AG10803 (cell line): ENCODE results near the gene SKIC2.
"Not testable (repeated sequence)": the region's sequence is repeated elsewhere in the genome, so short reads cannot be mapped to it uniquely, and the experiment has no call there.

Experiments
- DNase-seq: peaks from one replicate; pipeline ENCODE4 v3.0.0; 2010; ENCODE audit warnings: low read depth
- H3K4me3 ChIP-seq: 2 replicates; pipeline ENCODE4 v1.5.1; 2011; ENCODE audit warnings: mild to moderate bottlenecking, low read length, control low read depth
- TF ChIP-seq, protein P1 (sequence below): conservative IDR thresholded peaks from 2 replicates; pipeline ENCODE4 v1.5.1; 2011; ENCODE audit warnings: mild to moderate bottlenecking, low read length, control low read depth, inconsistent platforms

SKIC2 gene

DNA sequence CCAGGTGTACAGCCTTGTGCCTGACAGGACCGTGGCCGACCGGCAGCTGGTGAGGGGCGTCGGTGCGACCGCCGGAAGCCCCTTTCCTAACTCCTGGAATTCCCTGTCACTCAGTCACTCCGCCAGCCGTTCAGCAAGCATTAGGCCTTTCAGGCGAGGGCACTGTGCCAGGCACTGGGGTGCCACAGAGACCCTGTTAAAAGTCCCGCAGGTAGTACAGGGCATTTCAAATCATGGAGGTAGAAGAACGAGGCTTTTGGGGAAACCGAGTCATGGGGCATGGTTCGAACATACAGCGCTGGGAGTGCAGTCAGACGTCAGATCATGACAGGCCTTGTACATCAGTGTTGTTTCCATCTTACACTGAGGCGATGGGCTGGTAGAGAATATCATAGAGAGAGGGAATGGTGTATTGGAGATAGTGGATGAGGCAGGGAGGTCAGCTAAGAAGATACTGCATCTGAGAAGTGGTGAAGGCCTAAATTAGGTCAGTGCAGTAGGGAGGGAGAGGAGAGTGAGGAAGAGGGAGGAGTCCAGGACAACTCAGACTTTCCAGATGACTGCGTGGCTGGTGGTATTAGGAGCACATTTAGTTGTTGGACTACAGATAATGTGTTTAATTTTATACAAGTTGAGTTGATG, 13.9 kb downstream of the SKIC2 start:
- peak overlapping the region; percentile 94 for H3K4me3 ChIP-seq
- TF ChIP-seq, protein P1, sequence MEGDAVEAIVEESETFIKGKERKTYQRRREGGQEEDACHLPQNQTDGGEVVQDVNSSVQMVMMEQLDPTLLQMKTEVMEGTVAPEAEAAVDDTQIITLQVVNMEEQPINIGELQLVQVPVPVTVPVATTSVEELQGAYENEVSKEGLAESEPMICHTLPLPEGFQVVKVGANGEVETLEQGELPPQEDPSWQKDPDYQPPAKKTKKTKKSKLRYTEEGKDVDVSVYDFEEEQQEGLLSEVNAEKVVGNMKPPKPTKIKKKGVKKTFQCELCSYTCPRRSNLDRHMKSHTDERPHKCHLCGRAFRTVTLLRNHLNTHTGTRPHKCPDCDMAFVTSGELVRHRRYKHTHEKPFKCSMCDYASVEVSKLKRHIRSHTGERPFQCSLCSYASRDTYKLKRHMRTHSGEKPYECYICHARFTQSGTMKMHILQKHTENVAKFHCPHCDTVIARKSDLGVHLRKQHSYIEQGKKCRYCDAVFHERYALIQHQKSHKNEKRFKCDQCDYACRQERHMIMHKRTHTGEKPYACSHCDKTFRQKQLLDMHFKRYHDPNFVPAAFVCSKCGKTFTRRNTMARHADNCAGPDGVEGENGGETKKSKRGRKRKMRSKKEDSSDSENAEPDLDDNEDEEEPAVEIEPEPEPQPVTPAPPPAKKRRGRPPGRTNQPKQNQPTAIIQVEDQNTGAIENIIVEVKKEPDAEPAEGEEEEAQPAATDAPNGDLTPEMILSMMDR: no peak
- DNase-seq: peak; percentile 55

DNA sequence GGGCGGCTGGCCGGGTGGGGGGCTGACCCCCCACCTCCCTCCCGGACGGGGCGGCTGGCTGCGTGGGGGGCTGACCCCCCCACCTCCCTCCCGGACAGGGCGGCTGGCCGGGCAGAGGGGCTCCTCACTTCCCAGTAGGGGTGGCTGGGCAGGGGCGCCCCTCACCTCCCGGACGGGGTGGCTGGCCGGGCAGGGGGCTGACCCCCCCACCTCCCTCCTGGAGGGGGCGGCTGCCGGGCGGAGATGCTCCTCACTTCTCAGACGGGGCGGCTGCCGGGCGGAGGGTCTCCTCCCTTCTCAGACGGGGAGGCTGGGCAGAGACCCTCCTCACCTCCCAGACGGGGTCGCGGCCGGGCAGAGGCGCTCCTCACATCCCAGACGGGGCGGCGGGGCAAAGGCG, 17.1 kb downstream of the SKIC2 start:
- not testable (repeated sequence) for DNase-seq

DNA sequence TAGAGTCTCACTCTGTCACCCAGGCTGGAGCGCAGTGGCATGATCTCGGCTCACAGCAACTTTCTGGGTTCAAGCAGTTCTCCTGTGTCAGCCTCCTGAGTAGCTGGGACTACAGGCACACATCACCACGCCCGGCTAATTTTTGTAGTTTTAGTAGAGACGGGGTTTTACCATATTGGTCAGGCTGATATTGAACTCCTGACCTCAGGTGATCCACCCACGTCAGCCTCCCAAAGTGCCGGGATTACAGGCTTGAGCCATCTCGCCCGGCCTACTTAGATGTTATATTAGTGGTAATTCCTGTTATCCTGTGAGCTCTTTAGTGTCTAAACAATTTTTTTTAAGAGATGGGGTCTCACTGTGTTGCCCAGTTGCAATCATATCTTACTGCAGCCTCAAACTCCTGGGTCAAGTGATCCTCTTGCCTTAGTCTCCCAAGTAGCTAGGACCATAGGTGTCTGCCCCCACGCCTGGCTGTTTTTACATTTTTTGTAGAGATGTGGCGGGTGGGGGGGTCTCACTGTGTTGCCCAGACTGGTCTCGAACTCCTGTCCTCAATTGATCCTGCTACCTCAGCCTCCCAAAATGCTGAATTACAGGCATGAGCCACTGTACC, 18.9 kb downstream of the SKIC2 start:
- TF ChIP-seq, protein P1: no peak
- DNase-seq: no peak
- H3K4me3 ChIP-seq: no peak overlapping the region

More for the DNA sequence above, 17.1 kb downstream of the SKIC2 start:
- H3K4me3 ChIP-seq: not testable (repeated sequence)

DNA sequence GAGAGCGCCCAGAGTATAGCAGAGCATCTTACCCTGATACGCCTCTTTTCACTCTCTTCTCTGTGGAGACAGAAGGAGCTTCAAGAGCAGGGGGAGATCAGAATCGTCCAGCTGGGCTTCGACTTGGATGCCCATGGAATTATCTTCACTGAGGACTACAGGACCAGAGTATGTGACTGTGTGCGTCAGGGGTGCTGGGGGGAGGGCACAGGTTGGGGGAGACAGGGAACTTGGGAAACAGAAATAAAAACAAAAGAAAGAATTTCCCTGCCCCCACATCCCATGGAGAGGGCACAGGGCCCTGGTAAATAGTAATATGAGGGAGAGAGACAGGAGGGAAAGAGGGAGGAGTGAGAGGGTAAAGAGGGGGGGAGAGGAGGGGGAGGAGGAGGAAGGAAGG, 19.9 kb downstream of the SKIC2 start:
- DNase-seq: no peak
- no peak overlapping the region for H3K4me3 ChIP-seq
- TF ChIP-seq, protein P1: no peak

DNA sequence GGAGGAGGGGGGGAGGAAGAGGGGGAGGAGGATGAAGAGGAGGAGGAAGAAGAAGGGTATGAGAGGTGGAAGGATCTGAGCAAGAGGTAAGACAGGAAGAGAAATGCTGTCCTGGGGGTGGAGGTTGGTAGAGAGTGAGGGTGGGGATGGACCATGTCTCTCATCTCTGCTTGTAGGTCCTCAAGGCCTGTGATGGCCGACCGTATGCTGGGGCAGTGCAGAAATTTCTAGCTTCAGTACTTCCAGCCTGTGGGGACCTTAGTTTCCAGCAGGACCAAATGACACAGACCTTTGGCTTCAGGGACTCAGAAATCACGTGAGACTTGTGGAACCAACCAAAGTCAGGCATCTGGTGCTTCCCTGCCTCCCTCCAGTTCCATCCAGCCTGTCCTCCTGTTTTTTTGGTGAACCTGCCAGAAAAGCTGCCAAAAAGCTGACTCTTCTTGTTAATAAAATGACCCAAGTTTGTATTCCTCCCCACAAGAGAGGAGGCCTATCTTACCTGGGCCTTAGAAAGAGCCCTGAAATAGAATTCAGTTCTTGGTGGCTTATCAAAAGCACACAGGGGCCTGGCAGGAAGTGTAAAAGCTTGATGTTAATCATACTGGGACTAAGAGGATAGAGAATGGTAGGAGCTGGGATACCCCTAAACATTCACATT, 20.4 kb downstream of the SKIC2 start:
- no peak overlapping the region for H3K4me3 ChIP-seq

DNA sequence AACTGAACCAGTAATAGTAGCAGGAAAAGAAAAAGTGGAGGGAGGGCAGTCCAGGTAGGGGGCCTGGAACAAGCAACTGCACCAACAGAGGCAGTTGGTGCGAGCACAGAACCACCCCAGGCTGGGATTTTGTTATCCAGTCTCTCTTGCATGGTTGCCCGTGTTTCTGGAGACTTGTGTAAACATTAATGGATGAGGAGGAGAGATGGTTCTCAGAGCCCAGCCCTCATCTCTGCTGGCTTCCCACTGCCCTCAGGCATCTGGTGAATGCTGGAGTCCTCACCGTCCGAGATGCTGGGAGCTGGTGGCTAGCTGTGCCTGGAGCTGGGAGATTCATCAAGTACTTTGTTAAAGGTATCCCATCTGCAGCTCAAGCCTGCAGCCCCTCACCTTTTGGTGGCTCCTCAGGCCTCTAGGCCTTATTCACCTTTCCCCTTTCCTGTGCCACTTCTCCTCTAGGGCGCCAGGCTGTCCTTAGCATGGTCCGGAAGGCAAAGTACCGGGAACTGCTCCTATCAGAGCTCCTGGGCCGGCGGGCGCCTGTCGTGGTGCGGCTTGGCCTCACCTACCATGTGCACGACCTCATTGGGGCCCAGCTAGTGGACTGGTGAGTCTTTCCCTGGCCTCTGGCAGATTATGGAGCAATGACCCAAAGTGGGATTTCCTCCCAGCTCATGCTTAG, 21.4 kb downstream of the SKIC2 start:
- H3K4me3 ChIP-seq, DNase-seq: not testable (repeated sequence)

More for the DNA sequence above, 20.4 kb downstream of the SKIC2 start:
- TF ChIP-seq, protein P1: no peak
- DNase-seq: no peak

DNA sequence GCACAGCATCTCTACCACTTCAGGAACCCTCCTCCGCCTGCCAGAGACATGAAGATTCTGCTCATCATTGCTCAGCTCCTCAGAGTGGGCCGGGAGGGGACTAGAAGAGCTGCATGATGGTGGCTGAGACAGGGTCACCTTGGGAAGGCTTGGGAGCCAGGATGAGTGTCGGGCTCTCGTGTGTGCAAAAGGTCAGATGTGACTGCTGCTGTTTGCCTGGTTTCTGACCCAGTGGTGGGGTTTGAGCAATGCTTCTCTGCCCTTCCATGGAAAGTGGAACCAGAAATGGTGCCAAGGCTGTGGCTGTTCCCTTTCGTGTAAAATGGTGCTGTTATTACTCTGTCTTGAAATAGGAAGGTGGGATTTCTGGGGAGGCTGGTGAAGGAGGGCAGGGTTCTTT, 22.0 kb downstream of the SKIC2 start:
- H3K4me3 ChIP-seq, DNase-seq: not testable (repeated sequence)

DNA sequence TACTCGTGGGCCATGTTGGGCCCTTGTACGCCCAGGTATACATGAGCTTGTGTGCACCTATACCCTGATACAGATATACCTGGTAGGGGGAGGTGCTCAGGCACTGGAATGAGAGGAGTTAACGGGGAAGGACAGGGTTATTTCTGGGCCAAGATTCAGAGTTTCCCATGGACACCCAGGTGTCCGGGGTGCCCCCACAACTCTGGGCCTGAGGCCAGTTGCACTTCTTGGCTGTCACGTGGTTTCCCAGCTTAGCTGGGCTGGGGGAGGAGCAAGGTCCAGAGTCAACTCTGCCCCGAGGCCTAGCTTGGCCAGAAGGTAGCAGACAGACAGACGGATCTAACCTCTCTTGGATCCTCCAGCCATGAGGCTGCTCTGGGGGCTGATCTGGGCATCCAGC, 22.8 kb downstream of the SKIC2 start, which contains the start of gene C4A:
TSS of gene C4A (plus strand) at position 314 of the 400 bp plus-strand sequence. CDS start at position 365, 51 bp downstream.
- not testable (repeated sequence) for DNase-seq, H3K4me3 ChIP-seq

DNA sequence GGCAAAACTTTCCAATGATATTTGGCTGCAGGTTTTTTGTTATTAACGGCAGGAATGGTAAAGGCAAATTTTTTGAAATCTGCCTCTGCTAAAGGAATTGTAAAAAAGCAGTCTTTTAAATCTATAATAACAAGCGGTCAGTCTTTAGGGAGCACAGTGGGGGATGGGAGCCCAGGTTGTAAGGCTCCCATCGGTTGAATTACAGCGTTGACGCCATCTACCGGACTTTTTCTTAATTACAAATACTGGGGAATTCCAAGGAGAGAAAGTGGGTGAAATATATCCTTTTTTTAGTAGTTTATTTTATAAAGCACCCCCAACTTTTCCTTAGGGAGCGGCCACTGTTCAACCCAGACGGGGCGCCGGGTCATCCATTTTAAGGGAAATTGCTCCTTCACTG, 30.4 kb downstream of the SKIC2 start:
- H3K4me3 ChIP-seq, DNase-seq: not testable (repeated sequence)

DNA sequence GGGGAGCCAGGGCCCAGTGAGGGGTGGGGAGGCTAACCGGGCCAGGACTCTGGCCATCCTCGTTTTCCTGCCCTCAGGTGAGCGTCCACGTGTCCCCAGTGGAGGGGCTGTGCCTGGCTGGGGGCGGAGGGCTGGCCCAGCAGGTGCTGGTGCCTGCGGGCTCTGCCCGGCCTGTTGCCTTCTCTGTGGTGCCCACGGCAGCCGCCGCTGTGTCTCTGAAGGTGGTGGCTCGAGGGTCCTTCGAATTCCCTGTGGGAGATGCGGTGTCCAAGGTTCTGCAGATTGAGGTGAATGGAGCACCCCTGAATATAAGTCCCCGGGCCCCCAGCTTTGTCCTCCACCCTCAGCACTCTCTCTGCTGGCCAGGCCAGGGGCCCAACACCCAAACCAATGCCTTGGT, 35.4 kb downstream of the SKIC2 start:
- DNase-seq: not testable (repeated sequence)

DNA sequence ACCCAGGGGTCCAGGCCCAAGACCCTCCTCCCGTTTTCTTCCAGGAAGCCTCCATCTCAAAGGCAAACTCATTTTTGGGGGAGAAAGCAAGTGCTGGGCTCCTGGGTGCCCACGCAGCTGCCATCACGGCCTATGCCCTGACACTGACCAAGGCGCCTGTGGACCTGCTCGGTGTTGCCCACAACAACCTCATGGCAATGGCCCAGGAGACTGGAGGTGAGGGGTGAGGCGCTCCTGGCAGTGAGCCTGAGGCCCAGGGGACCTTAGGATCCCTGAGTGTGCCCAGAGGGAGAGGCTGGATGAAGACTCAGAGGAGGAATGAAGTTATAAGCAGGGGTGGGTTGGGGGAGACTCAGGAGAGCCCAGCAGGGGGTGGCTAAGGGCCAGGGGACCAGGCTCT, 37.4 kb downstream of the SKIC2 start:
- DNase-seq, H3K4me3 ChIP-seq: not testable (repeated sequence)

More for the DNA sequence above, 35.4 kb downstream of the SKIC2 start:
- H3K4me3 ChIP-seq: not testable (repeated sequence)

DNA sequence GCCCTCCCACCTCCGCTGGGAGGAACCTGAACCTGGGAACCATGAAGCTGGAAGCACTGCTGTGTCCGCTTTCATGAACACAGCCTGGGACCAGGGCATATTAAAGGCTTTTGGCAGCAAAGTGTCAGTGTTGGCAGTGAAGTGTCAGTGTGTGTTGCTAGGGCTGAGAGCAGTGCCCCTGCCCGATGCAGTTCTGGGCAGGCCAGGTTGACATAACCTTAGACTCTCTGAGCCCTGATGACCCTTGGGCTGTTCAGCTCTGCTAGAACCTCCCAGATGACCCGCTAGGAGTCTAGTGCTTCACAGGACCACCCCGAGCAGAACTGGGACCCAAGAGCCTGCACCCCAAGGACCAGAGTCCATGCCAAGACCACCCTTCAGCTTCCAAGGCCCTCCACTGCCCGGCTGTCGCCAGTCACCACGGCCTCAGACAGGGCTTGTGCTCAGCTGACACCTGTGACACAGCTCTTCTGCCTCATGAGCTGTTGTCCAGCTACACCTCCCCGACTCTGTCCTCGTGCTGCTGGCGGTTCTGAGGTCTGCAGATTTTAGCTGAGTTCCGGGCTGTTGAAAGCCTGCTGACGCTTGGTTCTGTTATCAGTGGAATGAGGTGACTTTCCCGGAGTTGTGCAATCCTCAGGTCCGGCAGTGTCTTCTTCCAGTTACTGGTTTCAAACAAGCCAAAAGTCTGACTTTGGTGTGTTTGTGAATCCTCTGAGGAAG, 43.7 kb downstream of the SKIC2 start:
- not testable (repeated sequence) for H3K4me3 ChIP-seq, DNase-seq

DNA sequence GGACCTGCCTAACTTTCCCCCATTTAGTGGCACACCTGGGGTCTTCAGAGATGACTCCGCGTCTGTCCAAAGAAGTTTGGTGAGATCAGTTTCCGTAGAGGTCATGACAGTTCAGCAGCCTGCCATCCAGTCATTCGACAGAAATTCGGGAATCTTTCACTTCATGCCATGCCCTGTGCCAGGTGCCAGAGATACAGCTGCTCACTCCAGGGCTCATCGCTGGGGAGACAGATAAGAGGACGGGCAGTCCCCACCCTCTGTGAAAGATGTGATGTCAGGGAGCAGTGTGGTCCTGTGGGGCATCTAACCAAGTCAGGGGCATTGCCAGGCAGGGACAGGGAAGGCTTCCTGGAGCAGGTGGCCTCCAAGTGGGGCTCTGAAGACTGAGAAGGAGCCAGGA, 44.3 kb downstream of the SKIC2 start:
- H3K4me3 ChIP-seq, DNase-seq: not testable (repeated sequence)
